HG02840 (cell line): ENCODE results near the gene ROCK2.
"Not testable (repeated sequence)": the region's sequence is repeated elsewhere in the genome, so short reads cannot be mapped to it uniquely, and the experiment has no call there.

ENCODE experiments used
- ATAC-seq: cut with Tn5 transposase; IDR thresholded peaks from one replicate; pipeline ENCODE4 v1.9.1; 2021; ENCODE audit warnings: mild to moderate bottlenecking, moderate library complexity, moderate number of reproducible peaks; ENCODE audit not compliant: unreplicated experiment, low FRiP score

Gene ROCK2

DNA sequence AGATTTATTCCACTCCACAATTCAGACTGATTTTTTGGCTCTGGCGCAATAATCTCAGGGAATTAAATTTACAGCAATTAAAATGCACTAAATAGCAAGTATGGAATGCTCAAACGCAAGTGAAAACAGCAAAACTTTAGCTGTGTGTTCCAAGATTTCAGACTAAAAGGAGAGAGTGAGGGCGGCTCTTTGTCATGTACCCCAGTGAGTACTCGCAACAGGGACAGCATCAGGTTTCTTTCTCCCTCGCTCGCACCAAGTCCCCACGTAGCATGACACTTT is 1.1 kb downstream of the ROCK2 start:
- ATAC-seq, result no peak

DNA sequence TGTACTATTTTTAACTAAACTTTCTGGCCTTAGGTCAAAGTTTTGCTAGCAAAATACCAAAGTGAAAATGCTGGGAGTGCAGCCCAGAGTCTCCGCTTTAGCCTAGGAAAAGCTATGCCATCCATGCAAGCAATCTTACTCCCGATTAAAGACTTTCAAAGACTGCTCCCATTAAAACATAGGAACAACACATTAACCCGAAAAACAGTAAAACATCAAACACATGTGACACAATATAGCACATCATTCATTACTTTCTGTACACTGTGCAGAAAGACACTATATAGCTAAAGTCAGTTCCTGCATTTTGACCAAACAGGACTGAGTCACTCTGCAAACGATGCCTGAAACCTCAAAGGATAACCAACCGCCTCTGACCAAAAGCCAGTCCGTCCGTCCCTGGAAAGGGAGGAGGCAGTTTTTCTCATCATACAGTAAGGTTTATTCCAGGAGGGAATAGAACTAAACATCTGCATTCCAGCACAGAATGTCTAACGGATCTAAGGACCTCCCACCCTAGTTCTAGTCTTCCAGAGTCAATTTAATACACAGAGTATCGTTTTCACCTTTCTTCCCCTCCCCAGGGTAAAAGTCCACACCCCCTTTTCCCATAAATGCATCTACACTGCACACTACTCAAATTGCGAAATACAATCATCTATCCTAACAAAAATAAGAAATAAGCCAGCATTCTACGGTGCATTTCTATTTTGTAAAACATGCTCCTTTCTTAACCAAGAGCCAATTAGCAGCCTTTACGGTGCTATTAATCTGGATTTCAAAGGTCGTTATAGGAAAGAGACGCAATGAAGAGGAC is 1.7 kb downstream of the ROCK2 start:
- no peak for ATAC-seq

DNA sequence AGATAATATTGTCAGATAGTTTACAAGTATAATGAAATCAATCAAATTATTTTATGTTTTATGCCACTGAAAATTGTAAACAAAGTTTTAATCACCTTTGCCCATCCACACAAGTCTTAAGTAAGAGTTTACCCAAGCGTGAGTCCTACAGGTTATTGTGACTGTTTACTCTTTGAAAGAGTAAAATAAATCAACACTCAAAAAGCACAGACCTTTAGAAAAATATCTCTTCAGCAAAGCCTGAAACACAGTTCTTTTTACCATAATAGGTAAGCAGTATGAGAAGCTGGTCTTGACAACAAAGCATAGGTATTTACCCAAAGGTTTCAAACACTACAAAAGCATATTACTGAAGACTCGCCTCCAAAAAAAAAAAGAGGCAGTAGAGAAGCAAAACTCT is 3.7 kb downstream of the ROCK2 start:
- ATAC-seq, result no peak

DNA sequence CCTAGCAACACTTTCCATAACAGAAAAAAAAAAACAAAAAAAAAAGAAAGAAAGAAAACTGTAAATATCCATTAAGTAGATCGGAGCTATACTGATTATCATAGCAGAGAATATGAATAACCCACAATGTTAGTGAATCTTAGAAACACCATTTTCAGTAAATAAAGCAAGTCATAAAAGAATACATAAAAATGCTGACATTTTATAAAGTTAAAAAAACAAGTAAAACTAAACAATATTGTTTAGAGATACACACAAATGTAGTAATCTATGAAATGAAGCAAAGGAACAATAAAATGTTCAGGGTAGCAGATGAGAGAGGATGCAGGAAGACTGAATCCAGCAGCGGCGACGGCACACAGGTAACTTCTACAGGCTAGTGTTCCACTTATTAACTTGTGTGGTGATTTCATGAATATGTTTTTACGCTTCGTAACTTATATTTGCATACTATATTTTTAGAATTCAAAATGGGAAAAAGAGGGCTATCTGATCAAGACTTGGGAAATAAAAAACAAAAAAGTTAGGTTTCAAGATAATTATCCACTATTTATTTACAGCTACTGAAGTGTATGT is 4.8 kb downstream of the ROCK2 start:
- ATAC-seq, result no peak

DNA sequence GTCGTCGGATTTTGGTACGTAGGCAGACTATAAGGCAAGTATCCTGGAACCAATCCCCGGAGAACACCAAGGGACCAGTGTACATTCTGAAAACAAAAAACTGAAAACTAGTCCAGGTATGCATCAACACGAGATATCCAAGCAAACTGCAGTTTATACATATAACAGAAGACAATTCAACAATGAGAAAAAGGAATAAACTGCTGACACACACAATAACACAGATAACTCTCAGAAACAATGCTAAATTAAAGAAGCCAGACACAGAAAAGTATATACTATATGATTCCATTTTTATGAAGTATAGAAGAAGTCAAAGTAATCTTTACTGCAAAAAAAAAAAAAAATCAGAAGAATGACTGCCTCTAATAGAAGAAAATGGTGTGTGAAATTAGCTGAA is 5.9 kb downstream of the ROCK2 start:
- no peak for ATAC-seq

DNA sequence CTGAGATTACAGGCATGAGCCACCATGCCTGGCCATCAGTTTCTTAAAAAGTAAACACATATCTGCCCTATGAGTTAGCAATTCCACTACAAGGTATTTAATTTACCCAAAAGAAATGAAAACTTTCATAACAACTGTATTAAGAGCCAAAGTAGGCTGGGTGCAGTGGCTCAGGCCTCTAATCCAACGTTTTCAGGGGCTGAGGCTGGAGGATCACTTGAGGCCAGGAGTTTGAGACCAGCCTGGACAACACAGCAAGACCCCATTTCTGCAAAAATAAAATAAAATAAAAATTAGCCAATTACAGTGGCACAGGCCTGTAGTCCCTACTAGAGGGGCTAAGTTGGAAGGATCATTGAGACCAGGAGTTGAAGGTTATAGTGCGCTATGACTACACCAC is 6.5 kb downstream of the ROCK2 start:
- ATAC-seq, result no peak

DNA sequence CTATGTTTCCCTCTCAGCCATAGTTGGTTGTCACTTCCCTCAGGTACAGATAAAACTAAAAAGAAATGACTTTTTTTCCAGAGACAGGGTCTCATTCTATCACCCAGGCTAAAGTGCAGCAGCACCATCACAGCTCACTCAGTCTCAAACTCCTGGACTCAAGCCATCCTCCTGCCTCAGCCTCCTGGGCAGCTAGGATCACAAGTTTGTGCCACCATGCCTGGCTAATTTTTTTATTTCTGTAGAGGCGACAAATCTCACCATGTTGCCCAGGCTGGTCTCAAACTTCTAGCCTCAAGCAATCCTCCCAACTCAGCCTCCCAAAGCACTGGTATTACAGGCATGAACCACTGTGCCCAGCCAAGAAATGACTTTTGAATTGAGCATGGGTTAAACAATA is 8.2 kb downstream of the ROCK2 start:
- ATAC-seq, result no peak

DNA sequence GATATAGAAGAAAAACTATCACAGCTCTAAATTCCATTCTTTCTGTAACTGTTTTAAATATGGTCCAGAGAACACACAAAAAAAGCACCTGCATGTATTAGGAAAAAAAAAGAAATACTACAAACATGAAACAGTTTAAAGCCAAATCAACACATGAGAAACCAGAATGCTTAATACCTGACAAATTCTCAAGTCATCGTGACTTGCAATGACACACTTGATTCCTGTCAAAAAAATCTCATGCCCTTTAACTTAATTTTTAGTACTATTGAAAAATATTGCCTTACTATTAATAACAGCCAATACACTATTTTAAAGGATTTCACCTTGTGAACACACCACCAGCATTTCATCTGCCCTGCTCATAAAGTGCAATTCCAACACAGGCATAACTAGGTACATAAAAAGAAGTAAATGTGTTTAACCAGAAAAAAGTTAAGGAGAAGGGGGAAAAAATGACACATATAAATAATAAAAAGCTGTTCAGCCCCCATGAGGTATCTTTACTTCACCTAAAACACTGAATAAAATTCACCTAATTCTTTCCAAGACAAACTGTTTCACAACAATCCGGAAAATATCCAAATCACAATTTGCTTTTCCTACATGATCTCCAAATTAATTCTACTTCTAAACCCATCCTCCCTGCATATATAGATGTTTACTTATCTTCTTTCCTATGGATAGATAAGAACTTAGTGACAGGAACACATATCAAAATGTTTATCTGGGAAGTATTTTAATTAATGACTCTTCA is 10.8 kb downstream of the ROCK2 start:
- no peak for ATAC-seq

DNA sequence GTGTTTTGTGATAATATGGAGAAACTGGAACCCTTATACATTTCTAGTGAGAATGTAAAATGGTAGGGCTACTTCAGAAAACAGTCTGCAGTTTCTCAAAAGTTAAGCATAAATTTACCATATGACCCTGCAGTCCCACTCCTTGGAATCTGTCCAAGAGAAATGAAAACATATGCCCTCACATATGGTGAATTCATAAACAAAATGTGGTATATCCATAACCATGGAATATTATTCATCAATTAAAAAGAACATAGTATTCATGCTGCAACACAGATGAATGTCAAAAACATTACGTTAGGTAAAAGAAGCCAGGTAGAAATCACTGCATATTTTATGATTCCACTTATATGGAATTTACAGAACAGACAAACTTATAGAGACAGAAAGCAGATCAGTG is 11.8 kb downstream of the ROCK2 start:
- no peak for ATAC-seq

DNA sequence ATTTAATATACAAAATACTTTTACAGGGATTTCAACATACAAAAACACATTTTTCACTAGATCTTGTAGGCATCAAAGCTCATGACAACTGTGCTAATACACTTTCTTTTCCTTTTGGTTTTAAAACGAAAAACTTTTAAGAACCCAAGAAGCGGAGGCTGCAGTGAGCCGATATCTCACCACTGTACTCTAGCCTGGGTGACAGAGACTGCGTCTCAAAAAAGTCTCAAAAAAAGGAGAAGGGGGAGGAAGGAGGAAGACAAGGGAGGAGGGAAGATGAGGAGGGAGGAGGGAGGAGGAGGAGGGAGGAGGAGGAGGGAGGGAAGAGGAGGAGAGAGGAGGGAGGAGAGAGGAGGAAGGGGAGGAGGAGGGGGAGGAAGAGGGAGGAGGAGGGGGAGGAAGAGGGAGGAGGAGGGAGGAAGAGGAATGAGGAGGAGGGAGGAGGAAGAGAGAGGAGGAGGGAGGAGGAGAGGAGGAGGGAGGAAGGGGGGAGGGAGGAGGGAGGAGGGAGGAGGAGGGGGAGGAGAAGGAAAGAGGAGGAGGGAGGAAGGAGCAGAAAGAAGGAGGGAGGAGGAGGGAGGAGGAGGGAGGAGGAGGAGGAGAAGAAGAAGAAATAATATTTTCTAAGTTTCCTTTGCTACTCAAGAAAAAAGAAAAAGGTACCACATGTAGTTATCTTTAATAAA is 13.8 kb downstream of the ROCK2 start:
- no peak for ATAC-seq

DNA sequence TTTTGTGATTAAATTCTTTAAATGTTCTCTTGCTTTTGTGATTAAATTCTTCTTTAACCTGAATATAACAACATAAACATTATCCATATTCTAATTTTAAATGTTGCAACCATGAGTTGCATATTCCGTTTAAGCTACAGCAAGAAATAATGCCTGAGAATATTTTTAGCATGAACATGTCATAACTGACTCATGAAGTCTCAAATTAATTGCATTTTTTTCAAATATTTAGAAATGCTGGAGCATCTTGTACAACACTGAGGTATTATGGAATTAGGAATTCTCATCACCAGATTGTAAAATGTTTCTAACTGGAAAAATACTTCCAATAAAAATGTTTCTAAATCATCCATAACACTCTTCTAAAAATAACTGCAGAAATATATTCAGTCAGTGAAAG is 14.7 kb downstream of the ROCK2 start:
- ATAC-seq, result no peak

DNA sequence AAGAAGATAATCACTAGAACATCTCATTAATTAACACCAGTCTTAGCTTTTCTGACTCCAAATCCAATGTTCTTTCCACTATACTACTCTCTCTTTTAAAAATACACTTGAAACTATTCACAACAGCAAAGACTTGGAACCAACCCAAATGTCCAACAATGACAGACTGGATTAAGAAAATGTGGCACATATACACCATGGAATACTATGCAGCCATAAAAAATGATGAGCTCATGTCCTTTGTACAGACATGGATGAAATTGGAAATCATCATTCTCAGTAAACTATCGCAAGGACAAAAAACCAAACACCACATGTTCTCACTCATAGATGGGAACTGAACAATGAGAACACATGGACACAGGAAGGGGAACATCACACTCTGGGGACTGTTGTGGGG is 15.9 kb downstream of the ROCK2 start:
- not testable (repeated sequence) for ATAC-seq

DNA sequence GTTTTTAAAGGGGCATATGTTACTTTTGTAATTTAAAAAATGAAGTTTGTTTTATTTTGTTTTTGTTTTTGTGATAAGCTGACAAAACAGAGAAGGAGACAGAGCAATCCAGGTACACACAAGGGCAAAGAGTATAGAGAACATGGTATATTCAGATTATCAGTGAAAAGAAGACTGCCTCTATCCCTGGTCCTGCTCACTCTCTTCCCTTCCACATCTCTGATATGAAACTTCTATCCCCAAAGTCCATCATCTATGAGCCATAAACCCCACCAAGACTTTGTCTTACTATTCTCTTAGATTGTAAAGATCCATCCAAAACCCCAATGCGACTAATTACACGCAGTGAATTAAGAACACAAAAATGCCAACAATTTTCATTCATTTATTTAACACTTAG is 16.6 kb downstream of the ROCK2 start:
- ATAC-seq, result no peak

DNA sequence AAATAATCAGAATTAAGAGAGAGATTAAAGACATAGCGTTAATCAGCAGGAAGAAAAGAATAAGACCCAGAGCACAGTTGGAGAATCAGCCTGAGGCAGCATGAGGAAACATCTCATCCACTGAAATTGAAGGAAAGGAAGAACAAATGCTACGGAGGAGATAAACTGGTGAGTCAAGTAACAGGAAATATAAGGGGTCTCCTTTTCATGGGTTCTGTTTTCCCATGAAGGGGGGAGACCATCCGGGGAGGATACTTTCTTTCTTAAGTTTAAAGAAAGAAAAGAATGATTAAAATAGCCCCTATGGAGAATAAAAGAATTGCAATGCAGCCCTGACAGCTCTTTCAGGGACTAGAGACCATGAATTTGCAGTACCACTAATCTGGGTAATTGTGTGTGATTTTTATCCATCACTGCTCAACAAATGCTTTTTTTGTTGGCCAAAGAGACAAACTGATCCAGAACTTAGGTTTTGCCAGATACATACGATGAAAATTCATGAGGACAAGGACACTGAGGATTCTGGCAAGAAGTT is 17.7 kb downstream of the ROCK2 start:
- ATAC-seq, result no peak

DNA sequence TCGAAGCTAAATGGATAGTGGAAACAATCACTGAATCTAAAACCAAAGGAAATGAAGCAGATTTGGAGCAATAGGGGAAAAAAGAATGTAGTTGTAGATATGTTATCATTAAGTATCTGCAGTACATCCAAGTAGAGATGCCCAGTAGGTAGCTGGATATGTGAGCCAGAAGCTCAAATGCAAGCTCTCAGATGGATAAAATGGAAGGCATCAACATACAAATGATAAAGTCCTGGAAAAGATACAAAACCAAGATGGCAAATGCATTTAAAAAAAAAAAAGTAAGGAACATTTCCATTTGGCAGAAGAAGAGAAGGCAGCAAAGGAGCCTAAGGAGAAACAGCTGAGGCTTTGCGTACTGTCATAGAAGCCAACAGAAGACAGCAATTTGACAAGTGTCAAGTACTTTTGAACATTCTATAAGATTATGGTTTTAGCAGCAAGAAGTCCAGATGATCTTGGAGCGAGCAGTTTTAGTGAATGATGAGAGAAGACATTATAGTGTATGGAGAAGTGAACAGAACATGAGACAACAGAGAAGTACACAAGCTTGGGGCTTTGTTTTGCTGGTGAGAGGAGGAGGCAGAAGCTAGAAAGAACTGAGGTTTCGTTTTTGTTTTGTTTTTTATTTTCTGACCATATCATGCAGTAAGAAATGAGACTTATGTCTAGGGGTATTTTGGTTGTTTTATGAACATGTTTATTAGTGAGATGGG is 18.3 kb downstream of the ROCK2 start:
- no peak for ATAC-seq

DNA sequence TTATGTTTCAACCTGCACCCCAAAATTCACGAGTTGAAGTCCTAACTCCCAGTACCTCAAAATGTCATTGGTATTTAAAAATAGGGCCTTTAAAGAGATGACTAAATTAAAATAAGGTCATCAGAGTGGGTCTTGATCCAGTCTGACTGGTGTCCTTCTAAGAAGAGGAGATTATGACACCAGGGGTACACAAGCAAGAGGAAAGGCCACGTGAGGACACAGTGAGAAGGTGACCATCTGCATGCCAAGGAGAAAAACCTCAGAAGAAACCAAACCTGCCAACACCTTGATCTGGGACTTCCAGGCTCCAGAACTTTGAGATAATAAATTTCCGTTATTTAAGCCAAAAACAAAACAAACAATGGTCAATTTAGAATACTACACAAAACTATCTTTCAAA is 22.6 kb downstream of the ROCK2 start:
- ATAC-seq, result no peak

DNA sequence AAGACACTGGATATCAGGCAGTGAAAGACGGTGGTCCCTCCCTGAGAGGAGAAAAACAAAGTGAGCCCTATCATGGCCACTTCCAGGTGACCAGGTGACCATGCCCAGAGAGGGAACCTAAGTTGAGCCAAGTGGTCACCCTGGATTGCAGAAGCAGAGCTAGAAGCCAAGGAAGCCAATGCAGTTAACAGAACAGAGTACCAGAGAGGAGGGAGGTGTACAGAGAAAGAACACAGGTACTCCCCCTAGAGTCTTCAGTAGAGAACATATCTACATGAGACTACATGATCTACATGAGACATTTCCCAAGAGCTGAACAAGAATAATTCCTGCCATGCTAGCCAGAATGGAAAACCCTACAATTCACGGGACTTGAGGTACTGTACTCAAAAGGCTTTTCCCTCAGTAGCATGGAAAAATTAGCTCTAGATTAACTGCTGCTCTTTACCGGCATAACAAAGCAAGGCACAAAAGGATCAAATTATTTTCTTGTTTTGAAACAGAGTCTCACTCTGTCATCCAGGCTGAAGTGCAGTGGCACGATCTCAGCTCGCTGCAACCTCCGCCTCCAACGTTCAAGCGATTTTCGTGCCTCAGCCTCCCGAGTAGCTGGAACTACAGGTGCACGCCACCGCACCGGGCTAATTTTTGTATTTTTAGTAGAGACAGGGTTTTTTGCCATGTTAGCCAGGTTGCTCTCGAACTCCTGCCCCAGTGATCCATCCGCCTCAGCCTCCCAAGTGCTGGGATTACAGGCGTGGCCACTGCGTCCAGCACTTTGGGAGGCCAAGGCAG is 23.5 kb downstream of the ROCK2 start:
- ATAC-seq, result no peak

DNA sequence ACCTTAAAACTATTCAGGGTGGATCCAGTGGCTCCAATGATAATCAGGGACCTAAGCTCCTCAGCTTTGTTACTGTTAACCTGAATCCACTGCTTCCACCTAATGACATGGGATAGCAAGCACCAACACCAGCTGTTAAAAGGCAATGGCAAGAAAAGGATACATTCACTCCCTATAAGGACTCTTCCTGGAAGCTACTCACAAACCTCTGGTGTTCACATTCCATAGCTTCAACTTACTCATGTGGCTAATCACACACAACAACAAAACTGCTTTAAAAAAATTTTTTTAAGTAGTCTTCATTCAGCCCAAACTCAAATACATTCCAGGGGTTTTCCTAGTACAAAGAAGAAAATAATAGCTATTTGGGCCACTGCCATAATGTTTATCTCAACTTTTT is 24.5 kb downstream of the ROCK2 start:
- no peak for ATAC-seq

DNA sequence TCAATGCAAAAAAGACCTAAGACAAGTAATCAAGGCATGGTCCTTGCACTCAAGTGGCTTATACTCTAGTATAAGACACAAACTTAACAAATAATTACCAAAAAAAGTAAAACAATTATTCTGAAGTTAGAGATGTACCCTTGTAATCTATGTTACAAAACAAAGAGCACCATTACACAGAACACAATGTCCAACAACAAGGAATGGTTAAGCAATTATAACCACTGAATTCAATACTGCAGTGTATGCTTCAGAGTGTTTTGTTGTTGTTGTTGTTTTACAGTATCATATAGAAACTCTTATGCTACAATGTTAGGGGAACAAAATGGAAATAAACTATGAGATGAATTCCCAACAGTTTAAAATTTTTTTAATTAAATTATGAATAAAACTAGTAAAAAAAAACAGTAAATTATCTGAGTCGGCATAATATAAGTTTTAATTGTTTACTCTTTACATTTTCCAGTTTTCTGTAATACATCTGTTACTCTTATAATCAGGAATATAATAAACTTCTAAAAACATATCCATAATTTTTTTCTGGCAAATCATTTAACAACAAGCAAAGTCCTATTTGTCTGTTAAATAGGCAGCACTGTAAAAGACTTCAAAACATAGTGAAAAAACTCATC is 29.2 kb downstream of the ROCK2 start:
- ATAC-seq, result no peak
